Measurements from ENCODE around the gene MCF2L2. TPM values are rescaled to one million over a fixed set of nuclear protein-coding genes. Genes with fewer than 3 reads are reported as not detected.
"Not testable (repeated sequence)": the region's sequence is repeated elsewhere in the genome, so short reads cannot be mapped to it uniquely, and the experiment has no call there.

The MCF2L2 gene
- total RNA-seq, 4 donors from 2014 or later = 0.59 to 4.1 (median 1.7) TPM

- TF ChIP-seq CTCF (IDR thresholded peaks at IDR 0.05) (no peak), POLR2A (IDR thresholded peaks at IDR 0.05) (no peak)
These were observed 197.6 kb downstream of the MCF2L2 start for GRCh38 chr3:183230826-183231225.

GRCh38 chr3:183230251-183230650, 198.2 kb downstream of the MCF2L2 start:
- intact Hi-C loops (cut with DNase I; ENCODE audit: low total_unique reads); H3K27ac ChIP-seq; DNase-seq; H3K4me3 ChIP-seq; H3K9me3 ChIP-seq; H3K36me3 ChIP-seq; H3K27me3 ChIP-seq; H3K4me1 ChIP-seq: not testable (repeated sequence)

More at GRCh38 chr3:183230826-183231225, 197.6 kb downstream of the MCF2L2 start:
- Histone ChIP-seq H3K27me3 (no peaks in the 10 kb centered on the region), H3K4me3 (no peak overlapping the region), H3K4me1 (no peaks in the 10 kb centered on the region), H3K9me3 (no peaks in the 10 kb centered on the region), H3K36me3 (no peaks in the 10 kb centered on the region), H3K27ac (no peak overlapping the region)
- no peak for DNase-seq
- intact Hi-C loops (cut with DNase I; ENCODE audit: low total_unique reads) = no loop called here

GRCh38 chr3:183229178-183229577, 199.2 kb downstream of the MCF2L2 start:
- DNase-seq = no peak
- Histone ChIP-seq H3K4me1 (no peaks in the 10 kb centered on the region), H3K36me3 (no peaks in the 10 kb centered on the region), H3K9me3 (no peaks in the 10 kb centered on the region), H3K27ac (no peak overlapping the region), H3K27me3 (no peaks in the 10 kb centered on the region), H3K4me3 (no peak overlapping the region)
- TF ChIP-seq CTCF (IDR thresholded peaks at IDR 0.05) (no peak), POLR2A (IDR thresholded peaks at IDR 0.05) (no peak)
- intact Hi-C loops (cut with DNase I; ENCODE audit: low total_unique reads) = no loop called here

- TF ChIP-seq POLR2A (IDR thresholded peaks at IDR 0.05) (no peak), CTCF (IDR thresholded peaks at IDR 0.05) (no peak)
- Histone ChIP-seq H3K9me3 (no peaks in the 10 kb centered on the region), H3K27me3 (no peaks in the 10 kb centered on the region), H3K36me3 (no peaks in the 10 kb centered on the region), H3K27ac (no peak overlapping the region), H3K4me1 (no peaks in the 10 kb centered on the region), H3K4me3 (no peak overlapping the region)
- intact Hi-C loops (cut with DNase I; ENCODE audit: low total_unique reads) = no loop called here
- DNase-seq = no peak
These were observed 200.8 kb downstream of the MCF2L2 start for GRCh38 chr3:183227586-183227985.

GRCh38 chr3:183226333-183226890, 202.0 kb downstream of the MCF2L2 start:
- Histone ChIP-seq H3K4me3 (no peak overlapping the region), H3K27ac (no peak overlapping the region), H3K36me3 (no peaks in the 10 kb centered on the region), H3K27me3 (no peaks in the 10 kb centered on the region), H3K4me1 (no peaks in the 10 kb centered on the region), H3K9me3 (no peaks in the 10 kb centered on the region)
- DNase-seq = no peak
- intact Hi-C loops (cut with DNase I; ENCODE audit: low total_unique reads) = no loop called here
- TF ChIP-seq CTCF (IDR thresholded peaks at IDR 0.05) = no peak
- TF ChIP-seq POLR2A (IDR thresholded peaks at IDR 0.05) = no peak

Data from uterus (tissue), 4 donors.